ENCODE measurements around the gene BDH1.

The BDH1 gene

GRCh38 chr3:197508924-197509775, 46.6 kb downstream of the BDH1 start:
- ChIA-PET CTCF (interaction anchor here (0.7 to 5.1 kb wide), 16 partner anchors 9 to 672 kb away, joined by 3 to 42 read pairs (median 4); no protein-coding TSS in a partner anchor), POLR2A (no interaction called here)
- TF ChIP-seq, protein P1, sequence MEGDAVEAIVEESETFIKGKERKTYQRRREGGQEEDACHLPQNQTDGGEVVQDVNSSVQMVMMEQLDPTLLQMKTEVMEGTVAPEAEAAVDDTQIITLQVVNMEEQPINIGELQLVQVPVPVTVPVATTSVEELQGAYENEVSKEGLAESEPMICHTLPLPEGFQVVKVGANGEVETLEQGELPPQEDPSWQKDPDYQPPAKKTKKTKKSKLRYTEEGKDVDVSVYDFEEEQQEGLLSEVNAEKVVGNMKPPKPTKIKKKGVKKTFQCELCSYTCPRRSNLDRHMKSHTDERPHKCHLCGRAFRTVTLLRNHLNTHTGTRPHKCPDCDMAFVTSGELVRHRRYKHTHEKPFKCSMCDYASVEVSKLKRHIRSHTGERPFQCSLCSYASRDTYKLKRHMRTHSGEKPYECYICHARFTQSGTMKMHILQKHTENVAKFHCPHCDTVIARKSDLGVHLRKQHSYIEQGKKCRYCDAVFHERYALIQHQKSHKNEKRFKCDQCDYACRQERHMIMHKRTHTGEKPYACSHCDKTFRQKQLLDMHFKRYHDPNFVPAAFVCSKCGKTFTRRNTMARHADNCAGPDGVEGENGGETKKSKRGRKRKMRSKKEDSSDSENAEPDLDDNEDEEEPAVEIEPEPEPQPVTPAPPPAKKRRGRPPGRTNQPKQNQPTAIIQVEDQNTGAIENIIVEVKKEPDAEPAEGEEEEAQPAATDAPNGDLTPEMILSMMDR (IDR thresholded peaks at IDR 0.05; ENCODE audit: control extremely low read depth, extremely low read depth, low read depth, missing control alignments), result no peak
- no peak for DNase-seq (ENCODE audit: extremely low spot score)

- CTCF ChIA-PET, result interaction anchor here (0.7 to 1.9 kb wide), 3 partner anchors 9 to 283 kb away, joined by 3 to 10 read pairs (median 4); no protein-coding TSS in a partner anchor
- POLR2A ChIA-PET, result no interaction called here
- TF ChIP-seq, protein P1 (IDR thresholded peaks at IDR 0.05; ENCODE audit: control extremely low read depth, extremely low read depth, low read depth, missing control alignments), result no peak
- no peak for DNase-seq (ENCODE audit: extremely low spot score)
Observed at GRCh38 chr3:197508461-197508860, 47.3 kb downstream of the BDH1 start.

GRCh38 chr3:197508051-197508451, 47.7 kb downstream of the BDH1 start:
- CTCF ChIA-PET, result interaction anchor here (0.7 to 1.9 kb wide), 2 partner anchors 9 to 283 kb away, joined by 3 to 10 read pairs; no protein-coding TSS in a partner anchor
- TF ChIP-seq, protein P1 (IDR thresholded peaks at IDR 0.05; ENCODE audit: control extremely low read depth, extremely low read depth, low read depth, missing control alignments), result no peak
- no peak for DNase-seq (ENCODE audit: extremely low spot score)
- POLR2A ChIA-PET, result no interaction called here

DNA sequence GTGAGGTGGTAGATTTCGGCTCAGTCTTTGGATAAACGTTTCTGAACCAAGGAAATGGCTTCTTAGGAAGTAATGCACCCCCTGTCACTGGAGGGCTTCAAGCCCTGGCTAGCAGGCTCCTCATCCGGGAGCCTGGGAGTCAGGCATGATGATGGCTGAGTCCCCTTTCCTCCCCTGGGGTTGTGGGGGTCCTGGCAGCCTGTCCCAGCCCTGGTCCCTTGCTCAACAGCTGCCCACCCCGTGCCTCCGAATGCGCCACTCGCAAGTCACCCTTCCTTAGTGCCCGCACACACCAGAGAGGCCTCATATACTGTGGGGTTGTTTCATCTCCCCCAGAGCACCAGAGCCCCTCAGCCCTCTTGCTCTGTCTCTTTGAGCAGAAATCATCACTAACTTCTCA, 48.2 kb downstream of the BDH1 start:
- CTCF ChIA-PET, result interaction anchor here (0.7 to 1.9 kb wide), 4 partner anchors 8 to 282 kb away, joined by 3 to 10 read pairs (median 4); no protein-coding TSS in a partner anchor

GRCh38 chr3:197507081-197507480, 48.7 kb downstream of the BDH1 start:
- ChIA-PET POLR2A (no interaction called here), CTCF (interaction anchor here (1.2 to 1.9 kb wide), 3 partner anchors 26 to 282 kb away, joined by 3 to 10 read pairs (median 4); no protein-coding TSS in a partner anchor)
- DNase-seq (ENCODE audit: extremely low spot score), result no peak
- TF ChIP-seq, protein P1 (IDR thresholded peaks at IDR 0.05; ENCODE audit: control extremely low read depth, extremely low read depth, low read depth, missing control alignments), result no peak

More for the DNA sequence above, 48.2 kb downstream of the BDH1 start:
- DNase-seq (ENCODE audit: extremely low spot score), result no peak
- TF ChIP-seq, protein P1 (IDR thresholded peaks at IDR 0.05; ENCODE audit: control extremely low read depth, extremely low read depth, low read depth, missing control alignments), result no peak
- POLR2A ChIA-PET, result no interaction called here

DNA sequence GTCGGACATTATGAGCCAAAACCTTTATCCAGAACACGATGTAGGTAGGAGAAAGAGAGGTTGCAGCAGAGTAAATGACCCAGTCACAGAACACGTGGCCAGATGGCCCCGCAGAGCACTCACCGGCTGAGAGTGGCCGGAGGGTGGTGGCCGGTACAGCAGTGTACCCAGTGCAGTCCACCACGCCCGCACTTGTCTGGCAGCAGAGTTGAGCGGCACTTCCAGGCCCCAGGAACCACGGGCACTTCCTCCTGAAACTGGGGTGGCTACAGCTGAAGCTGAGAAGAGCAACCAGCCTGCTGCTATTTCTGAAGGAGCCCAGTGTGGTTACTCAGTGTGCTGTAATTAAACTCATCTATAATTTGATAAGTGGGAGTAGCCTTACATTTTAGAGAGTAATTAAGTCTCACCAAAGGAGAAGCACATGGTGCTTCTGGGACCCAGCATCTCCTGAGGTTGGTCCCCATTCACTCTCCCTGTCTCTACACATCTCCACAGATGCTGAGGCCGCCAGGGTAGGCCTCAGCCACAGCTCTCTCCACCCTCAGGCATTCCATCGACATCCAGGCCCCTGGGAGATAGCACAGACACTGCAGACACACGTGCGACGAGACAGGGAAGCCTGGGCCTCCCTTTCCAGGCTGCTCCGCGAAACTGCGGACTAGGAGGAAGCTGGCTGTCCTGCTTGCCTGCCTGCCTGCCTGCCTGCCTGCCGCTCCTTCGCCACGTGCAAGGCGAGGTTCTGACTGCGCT, 49.8 kb downstream of the BDH1 start:
- ChIA-PET POLR2A (no interaction called here), CTCF (interaction anchor here (1.2 to 2.1 kb wide), 2 partner anchors 255 to 282 kb away, joined by 4 to 7 read pairs; no protein-coding TSS in a partner anchor)
- DNase-seq (ENCODE audit: extremely low spot score), result no peak
- TF ChIP-seq, protein P1 (IDR thresholded peaks at IDR 0.05; ENCODE audit: control extremely low read depth, extremely low read depth, low read depth, missing control alignments), result no peak

Measured in GM10248 (cell line).